ENCODE measurements around the gene CYB5D1. TPM values are rescaled to one million over a fixed set of nuclear protein-coding genes. Genes with fewer than 3 reads are reported as not detected.
A peak's percentile ranks its signal among the peaks of the same experiment; 100 is the strongest.

The CYB5D1 gene
- total and polyA plus RNA-seq, 8 donors: 4.9 to 10.5 (median 8.3) TPM

DNA sequence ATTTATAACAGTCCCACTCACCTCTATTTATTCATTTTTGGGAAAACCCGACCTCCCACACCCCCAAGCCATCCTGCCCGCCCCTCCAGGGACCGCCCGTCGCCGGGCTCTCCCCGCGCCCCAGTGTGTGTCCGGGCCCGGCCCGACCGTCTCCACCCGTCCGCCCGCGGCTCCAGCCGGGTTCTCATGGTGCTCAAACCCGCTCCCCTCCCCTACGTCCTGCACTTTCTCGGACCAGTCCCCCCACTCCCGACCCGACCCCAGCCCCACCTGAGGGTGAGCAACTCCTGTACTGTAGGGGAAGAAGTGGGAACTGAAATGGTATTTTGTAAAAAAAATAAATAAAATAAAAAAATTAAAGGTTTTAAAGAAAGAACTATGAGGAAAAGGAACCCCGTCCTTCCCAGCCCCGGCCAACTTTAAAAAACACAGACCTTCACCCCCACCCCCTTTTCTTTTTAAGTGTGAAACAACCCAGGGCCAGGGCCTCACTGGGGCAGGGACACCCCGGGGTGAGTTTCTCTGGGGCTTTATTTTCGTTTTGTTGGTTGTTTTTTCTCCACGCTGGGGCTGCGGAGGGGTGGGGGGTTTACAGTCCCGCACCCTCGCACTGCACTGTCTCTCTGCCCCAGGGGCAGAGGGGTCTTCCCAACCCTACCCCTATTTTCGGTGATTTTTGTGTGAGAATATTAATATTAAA is 3.6 kb upstream of the CYB5D1 start:
- intact Hi-C loops (cut with DNase I): loop anchor here in 2 of 3 donors (5.0 to 10.0 kb wide), 2 partner anchors 109 to 112 kb away; no protein-coding TSS in a partner anchor
- peaks cover 0 to 19% (median 0%) of the 10 kb centered on the region in 3 donors for H3K36me3 ChIP-seq
- no peaks in the 10 kb centered on the region for H3K27me3 ChIP-seq
- H3K4me1 ChIP-seq: peaks cover 0 to 17% (median 9%) of the 10 kb centered on the region in 3 donors
- H3K27ac ChIP-seq: no peak overlapping the region
- DNase-seq (peak; percentile 26 to 68 (median 44)), ATAC-seq (no peak), FAIRE-seq (no peak)
- H3K4me3 ChIP-seq: no peak overlapping the region
- 77 to 79% methylated on average over 31 of the region's 31 CpGs for WGBS, 2 donors
- TF ChIP-seq, protein P1, sequence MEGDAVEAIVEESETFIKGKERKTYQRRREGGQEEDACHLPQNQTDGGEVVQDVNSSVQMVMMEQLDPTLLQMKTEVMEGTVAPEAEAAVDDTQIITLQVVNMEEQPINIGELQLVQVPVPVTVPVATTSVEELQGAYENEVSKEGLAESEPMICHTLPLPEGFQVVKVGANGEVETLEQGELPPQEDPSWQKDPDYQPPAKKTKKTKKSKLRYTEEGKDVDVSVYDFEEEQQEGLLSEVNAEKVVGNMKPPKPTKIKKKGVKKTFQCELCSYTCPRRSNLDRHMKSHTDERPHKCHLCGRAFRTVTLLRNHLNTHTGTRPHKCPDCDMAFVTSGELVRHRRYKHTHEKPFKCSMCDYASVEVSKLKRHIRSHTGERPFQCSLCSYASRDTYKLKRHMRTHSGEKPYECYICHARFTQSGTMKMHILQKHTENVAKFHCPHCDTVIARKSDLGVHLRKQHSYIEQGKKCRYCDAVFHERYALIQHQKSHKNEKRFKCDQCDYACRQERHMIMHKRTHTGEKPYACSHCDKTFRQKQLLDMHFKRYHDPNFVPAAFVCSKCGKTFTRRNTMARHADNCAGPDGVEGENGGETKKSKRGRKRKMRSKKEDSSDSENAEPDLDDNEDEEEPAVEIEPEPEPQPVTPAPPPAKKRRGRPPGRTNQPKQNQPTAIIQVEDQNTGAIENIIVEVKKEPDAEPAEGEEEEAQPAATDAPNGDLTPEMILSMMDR (IDR thresholded peaks at IDR 0.05): no peak
- no peaks in the 10 kb centered on the region for H3K9me3 ChIP-seq

DNA sequence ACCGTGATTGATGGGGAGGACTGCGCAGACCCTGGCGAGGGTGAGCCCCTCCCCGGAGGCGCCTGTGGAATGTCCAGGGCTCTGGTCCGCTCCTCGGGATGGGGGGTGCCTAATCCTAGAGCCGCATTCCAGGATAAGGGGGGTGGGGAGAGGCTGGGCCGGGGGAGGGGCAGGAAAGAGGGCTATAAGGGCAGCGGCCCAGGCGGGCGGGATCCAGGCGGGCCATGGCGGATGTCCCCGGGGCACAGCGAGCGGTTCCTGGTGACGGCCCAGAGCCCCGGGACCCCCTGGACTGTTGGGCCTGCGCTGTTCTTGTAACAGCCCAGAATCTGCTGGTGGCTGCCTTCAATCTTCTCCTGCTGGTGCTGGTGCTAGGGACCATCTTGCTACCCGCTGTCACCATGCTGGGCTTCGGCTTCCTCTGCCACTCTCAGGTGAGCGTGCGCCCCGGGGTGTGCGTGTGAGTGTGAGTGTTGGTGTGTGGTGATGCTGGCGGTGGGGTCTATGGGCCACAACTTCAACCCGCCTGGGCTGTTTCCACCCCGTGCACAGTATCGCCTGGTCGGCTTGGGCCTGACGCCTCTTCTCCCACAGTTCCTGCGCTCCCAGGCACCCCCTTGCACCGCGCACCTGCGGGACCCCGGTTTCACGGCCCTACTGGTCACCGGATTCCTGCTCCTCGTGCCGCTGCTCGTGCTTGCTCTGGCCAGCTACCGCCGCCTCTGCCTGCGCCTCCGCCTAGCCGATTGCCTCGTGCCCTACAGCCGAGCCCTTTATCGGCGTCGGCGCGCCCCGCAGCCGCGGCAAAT is 2.7 kb upstream of the CYB5D1 start, which contains the start of gene TMEM88:
Gene TMEM88, plus strand, starts transcription at position 216 of the 809 bp plus-strand sequence. Its CDS starts 9 bp downstream, at position 225.
- no peak for ATAC-seq
- Histone ChIP-seq H3K27ac (peak within 1 kb of the TSS in 2 of 4 donors; percentile 21 to 78), H3K4me3 (peak within 1 kb of the TSS in 1 of 4 donors; percentile 53), H3K4me1 (peaks cover 0 to 17% (median 9%) of the 10 kb centered on the region in 3 donors), H3K36me3 (peaks cover 0 to 11% (median 0%) of the 10 kb centered on the region in 3 donors), H3K27me3 (no peaks in the 10 kb centered on the region), H3K9me3 (no peaks in the 10 kb centered on the region)
- TF ChIP-seq, protein P1 (IDR thresholded peaks at IDR 0.05): no peak
- FAIRE-seq: no peak
- intact Hi-C loops (cut with DNase I): loop anchor here in 2 of 3 donors (5.0 to 10.0 kb wide), 2 partner anchors 110 to 113 kb away; no protein-coding TSS in a partner anchor
- WGBS, 2 donors: 75 to 83% methylated on average over 52 to 57 of the region's 57 CpGs
- DNase-seq: peak; percentile 32 to 81 (median 55)

DNA sequence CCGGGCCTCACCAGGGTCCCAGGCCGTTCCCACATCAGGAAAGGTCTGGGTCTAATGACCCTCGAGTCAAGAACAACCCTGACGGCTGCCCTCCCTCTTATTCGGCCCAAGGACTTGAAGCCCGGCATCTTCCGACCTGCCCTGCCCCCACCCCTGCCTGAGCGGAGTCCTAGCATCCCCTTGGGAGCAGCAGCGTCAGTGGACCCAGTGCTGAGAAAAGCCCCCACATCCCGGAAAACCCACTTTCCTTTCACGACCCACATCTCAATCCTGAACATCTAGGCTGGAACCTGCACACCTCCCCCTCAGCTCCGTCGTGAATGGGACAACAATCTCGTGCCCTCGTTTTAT is 2.2 kb upstream of the CYB5D1 start:
- FAIRE-seq (no peak), DNase-seq (peak in 2 of 6 donors; percentile 35 to 38), ATAC-seq (no peak)
- Histone ChIP-seq H3K27ac (peak overlapping the region in 2 of 4 donors; percentile 21 to 78), H3K9me3 (no peaks in the 10 kb centered on the region), H3K36me3 (peaks cover 0 to 6% (median 0%) of the 10 kb centered on the region in 3 donors), H3K4me1 (peaks cover 0 to 17% (median 9%) of the 10 kb centered on the region in 3 donors), H3K27me3 (no peaks in the 10 kb centered on the region), H3K4me3 (peak overlapping the region in 1 of 4 donors; percentile 53)
- 45 to 48% methylated on average over 15 of the region's 15 CpGs for WGBS, 2 donors
- intact Hi-C loops (cut with DNase I): loop anchor here in 1 of 3 donors (10.0 kb wide), 1 partner anchor 111 kb away; no protein-coding TSS in a partner anchor
- TF ChIP-seq, protein P1 (IDR thresholded peaks at IDR 0.05): no peak

DNA sequence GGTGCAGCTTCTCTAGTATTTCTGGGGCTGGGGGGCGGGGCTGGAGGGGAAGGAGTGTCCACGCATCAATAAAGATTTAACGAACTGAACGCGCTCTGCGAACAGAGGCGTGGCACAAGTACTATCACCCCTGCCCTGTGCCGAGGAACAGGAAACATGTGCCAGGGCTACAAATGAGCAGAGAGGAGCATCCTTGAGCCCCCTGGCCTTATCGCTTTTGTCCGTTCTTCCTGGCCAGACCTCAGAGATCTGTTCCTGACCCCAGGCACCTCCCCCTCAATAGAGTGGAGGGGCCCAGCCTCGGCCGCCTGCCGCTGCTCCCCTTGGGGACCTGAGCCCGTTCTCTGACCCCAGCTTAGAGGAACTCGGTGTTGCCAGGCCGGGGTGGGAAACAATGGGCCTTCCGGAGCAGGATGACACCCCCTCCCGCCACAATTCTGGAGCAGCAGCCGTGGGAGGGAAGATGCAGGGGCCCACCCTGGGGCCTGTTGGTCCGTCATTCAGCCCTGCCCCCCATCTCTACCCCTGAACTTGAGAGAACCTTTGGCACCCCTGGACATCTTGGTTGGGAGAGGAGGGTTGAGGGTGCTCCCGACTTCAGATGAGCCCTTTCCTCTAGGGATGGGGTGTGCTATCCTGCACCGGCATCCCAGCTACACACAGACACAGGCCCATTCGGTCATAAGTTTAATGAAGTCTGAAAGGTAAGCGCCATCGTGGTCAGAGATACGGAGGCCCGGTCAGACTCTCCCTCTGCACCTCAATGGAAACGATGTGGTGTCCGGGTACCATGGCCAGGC is 1.6 kb upstream of the CYB5D1 start:
- 24 to 31% methylated on average over 29 of the region's 29 CpGs for WGBS, 2 donors
- intact Hi-C loops (cut with DNase I): loop anchor here in 1 of 3 donors (10.0 kb wide), 1 partner anchor 111 kb away; no protein-coding TSS in a partner anchor
- Histone ChIP-seq H3K27ac (peak overlapping the region; percentile 75 to 80 (median 77)), H3K9me3 (no peaks in the 10 kb centered on the region), H3K36me3 (peaks cover 0 to 6% (median 0%) of the 10 kb centered on the region in 3 donors), H3K27me3 (no peaks in the 10 kb centered on the region), H3K4me3 (peak overlapping the region; percentile 41 to 82 (median 59)), H3K4me1 (peaks cover 0 to 17% (median 9%) of the 10 kb centered on the region in 3 donors)
- no peak for ATAC-seq
- DNase-seq: peak; percentile 49 to 80 (median 58)
- TF ChIP-seq, protein P1 (IDR thresholded peaks at IDR 0.05): no peak
- FAIRE-seq: no peak

All from pancreas (tissue), 10 donors.